Measurements from ENCODE around the gene CDH4. TPM values are rescaled to one million over a fixed set of nuclear protein-coding genes. Genes with fewer than 3 reads are reported as not detected.

The CDH4 gene
- total and polyA plus RNA-seq, 2 of the 8 experiments (the other 6 are each of a cell fraction or from before 2014, with no cell fraction given): 4.3 to 7.9 TPM

DNA sequence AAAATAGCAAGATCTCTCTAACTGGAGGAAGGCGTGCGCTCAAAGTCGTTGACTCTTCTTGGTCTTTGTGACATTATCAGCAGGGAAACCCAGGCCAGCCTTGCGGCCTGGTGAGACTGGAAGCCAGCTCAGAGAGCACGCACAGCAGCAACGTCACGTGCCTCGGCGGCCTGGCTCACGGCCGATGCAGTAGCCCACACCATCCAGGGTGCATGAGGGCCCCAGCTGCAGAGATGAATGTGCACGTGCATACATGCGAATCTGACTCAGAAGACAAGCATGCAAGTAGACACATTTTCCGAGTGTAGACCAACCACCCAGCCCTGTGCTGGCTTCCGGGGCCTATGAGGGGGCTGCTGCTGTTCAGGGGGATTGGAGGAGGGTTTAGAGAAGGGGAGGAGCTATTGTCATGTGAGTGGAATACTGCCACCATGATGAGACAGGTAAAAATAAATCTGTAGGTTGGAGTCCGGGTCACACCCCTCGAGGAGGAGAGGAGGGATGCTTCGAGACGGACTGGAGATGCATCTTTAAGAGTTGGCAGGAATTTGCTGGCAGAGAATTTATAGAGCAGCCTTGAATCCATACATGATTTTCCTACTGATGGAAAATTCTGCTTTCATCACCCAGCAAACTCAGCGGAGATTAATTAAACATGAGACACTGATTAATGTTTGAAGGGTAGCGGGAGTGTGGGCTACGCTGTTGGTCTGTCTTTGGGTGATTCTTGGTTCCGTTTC, 388.2 kb downstream of the CDH4 start:
- H3K36me3 ChIP-seq (ENCODE audit: control insufficient read depth in 2 of 4, insufficient read depth in 4 of 4, low read length in 3 of 4): no peaks in the 10 kb centered on the region
- DNase-seq (ENCODE audit: low read depth in 1 of 2, low spot score in 2 of 2) (no peak), FAIRE-seq (no peak)
- H3K79me1 ChIP-seq (ENCODE audit: low read depth, low read length): no peaks in the 10 kb centered on the region
- no peak overlapping the region for H3K4me2 ChIP-seq (ENCODE audit: insufficient read depth in 1 of 2, low read depth in 2 of 2, low read length in 2 of 2)
- ChIA-PET CTCF (ENCODE audit: partially characterized antibody) (interaction anchor here (0.9 to 1.9 kb wide), 5 partner anchors 23 to 84 kb away, joined by 3 to 5 read pairs (median 3); no protein-coding TSS in a partner anchor), POLR2A (ENCODE audit: partially characterized antibody) (no interaction called here)
- H2BK15ac ChIP-seq (ENCODE audit: low read length): no peak overlapping the region
- H3K56ac ChIP-seq (replicated peaks; ENCODE audit: insufficient read length, low read depth, low read length): no peak overlapping the region
- H3K4ac ChIP-seq (replicated peaks; ENCODE audit: insufficient read length, low read depth, low read length): no peak overlapping the region
- H3K9ac ChIP-seq (replicated peaks in 1 of 4; ENCODE audit: extremely low read depth in 1 of 4, low read depth in 3 of 4, low read length in 3 of 4): no peak overlapping the region
- no peak overlapping the region for H2AFZ ChIP-seq (ENCODE audit: low read length)
- peaks cover 0 to 17% (median 10%) of the 10 kb centered on the region in 4 experiments; a peak in 6 of 7 replicates for H3K4me1 ChIP-seq (replicated peaks in 1 of 4; ENCODE audit: control insufficient read depth in 3 of 4, insufficient read depth in 4 of 4, low read length in 3 of 4)
- H3K23me2 ChIP-seq (ENCODE audit: low read depth, low read length): no peaks in the 10 kb centered on the region
- 0 out of 2 replicates have a peak overlapping the region, but pooled peaks have one; percentile 39 for H2AK5ac ChIP-seq (ENCODE audit: low read depth, low read length)
- H2BK5ac ChIP-seq (ENCODE audit: low read depth, low read length): no peak overlapping the region
- no peaks in the 10 kb centered on the region for H4K20me1 ChIP-seq (replicated peaks in 1 of 2; ENCODE audit: control insufficient read depth in 1 of 2, insufficient read depth in 2 of 2, low read length in 2 of 2)
- H3K9me3 ChIP-seq (ENCODE audit: insufficient read depth in 2 of 2, low read depth in 1 of 2, low read length in 1 of 2): no peaks in the 10 kb centered on the region
- H3K79me2 ChIP-seq (ENCODE audit: control insufficient read depth in 1 of 2, insufficient read depth in 2 of 2, low read length in 2 of 2): no peaks in the 10 kb centered on the region
- H2BK120ac ChIP-seq (replicated peaks; ENCODE audit: low read depth, low read length): no peak overlapping the region
- no peak overlapping the region for H3K4me3 ChIP-seq (ENCODE audit: extremely low read depth in 1 of 4, insufficient read depth in 2 of 4, low read depth in 3 of 4, low read length in 4 of 4)
- H4K8ac ChIP-seq (ENCODE audit: extremely low read depth, insufficient read depth, low read length): peak overlapping the region; percentile 80; the same call in 1 of the 2 replicates
- no peak overlapping the region for H2BK12ac ChIP-seq (ENCODE audit: low read depth, low read length)
- no peak overlapping the region for H3K14ac ChIP-seq (ENCODE audit: insufficient read length)
- no peak overlapping the region for H3K18ac ChIP-seq (ENCODE audit: extremely low read depth, low read length)
- 90% methylated on average over 22 of the region's 23 CpGs; no CpG with 5 or more reads in 1 of the 2 experiments for WGBS, 2 experiments (ENCODE audit: extremely low coverage in 1 of 2, insufficient coverage in 1 of 2, insufficient read length in 1 of 2, insufficient replicate concordance in 2 of 2, low coverage in 1 of 2, low lambda C conversion rate in 2 of 2, missing lambda C conversion rate in 1 of 2)
- no peak overlapping the region for H4K5ac ChIP-seq (ENCODE audit: insufficient read length, low read depth, low read length)
- no peak overlapping the region for H2BK20ac ChIP-seq (ENCODE audit: low read length)
- H3K27ac ChIP-seq (ENCODE audit: low read depth, low read length): no peak overlapping the region
- H4K91ac ChIP-seq (replicated peaks; ENCODE audit: insufficient read length, low read length): no peak overlapping the region
- no peak overlapping the region for H3K23ac ChIP-seq (ENCODE audit: insufficient read length)
- peaks cover 0 to 3% (median 2%) of the 10 kb centered on the region in 4 experiments; a peak in 3 of 7 replicates for H3K27me3 ChIP-seq (replicated peaks in 1 of 4; ENCODE audit: control insufficient read depth in 3 of 4, extremely low read depth in 1 of 4, insufficient read depth in 3 of 4, low read length in 3 of 4)
- TF ChIP-seq TBP (IDR thresholded peaks at IDR 0.05; ENCODE audit: low read depth, low read length): no peak
- TF ChIP-seq GABPA (IDR thresholded peaks at IDR 0.05; ENCODE audit: borderline replicate concordance, insufficient read depth, low read length): no peak

All from H1 (cell line).